GM10266 (cell line): ENCODE data around the gene TACC3.
A peak's percentile ranks its signal among the peaks of the same experiment; 100 is the strongest.

Source experiments
- DNase-seq: peaks from one replicate; pipeline ENCODE4 v3.0.0; 2012; ENCODE audit errors: extremely low spot score
- CTCF ChIP-seq: IDR thresholded peaks from 2 replicates; pipeline ENCODE4 v1.5.1; 2012; ENCODE audit warnings: mild to moderate bottlenecking, low read depth; ENCODE audit not compliant: control insufficient read depth, insufficient read depth; ENCODE audit errors: missing control alignments

The TACC3 gene

DNA sequence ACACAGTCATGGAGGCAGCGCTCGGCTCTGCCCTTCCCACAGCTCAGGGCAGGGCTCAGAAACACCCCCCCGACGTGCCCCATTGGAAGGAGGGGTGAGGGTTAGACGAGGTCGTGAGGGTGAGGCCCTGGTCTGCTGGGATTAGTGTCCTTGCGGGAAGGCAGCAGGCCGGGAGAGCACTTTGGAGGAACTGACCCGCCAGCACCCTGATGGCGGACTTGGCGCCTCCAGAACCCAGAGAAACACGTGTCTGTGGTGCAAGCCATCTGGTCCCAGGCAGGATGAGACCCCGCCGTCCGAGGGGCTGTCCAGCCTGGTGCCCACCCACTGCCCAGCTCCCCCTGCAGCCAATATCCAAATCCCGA is 26.3 kb downstream of the TACC3 start:
- no peak for DNase-seq
- no peak for TF ChIP-seq CTCF

DNA sequence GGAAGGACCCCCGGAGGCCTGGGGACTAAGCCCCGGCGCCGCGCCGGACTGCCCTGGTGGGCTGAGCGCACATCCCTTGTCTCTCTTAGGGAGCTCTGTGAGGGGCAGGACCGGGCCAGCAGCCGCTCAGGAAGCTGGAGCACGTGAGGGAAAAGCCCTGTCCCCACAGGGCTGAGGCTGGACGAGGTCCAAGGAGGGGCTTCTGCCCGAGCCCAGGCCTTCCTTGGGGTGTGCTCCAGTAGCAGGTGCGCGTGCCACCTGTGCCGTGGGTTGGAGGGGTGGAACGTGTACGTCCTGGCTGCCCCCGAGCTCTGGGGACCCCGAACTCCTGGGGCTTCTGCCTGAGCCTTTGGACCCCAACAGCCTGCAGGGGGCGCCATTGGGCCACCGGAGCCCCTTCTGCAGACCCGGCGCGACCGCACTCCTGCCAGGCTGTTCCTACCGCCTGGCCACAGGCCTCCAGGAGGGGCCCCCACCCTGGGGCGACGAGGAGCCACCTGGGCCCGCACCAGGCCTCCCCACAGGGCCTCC is 27.2 kb downstream of the TACC3 start:
- peak; percentile 96 for DNase-seq
- peak; percentile 85 for TF ChIP-seq CTCF

GRCh38 chr4:1749370-1749769 is 28.0 kb downstream of the TACC3 start:
- no peak for TF ChIP-seq CTCF
- DNase-seq: no peak

DNA sequence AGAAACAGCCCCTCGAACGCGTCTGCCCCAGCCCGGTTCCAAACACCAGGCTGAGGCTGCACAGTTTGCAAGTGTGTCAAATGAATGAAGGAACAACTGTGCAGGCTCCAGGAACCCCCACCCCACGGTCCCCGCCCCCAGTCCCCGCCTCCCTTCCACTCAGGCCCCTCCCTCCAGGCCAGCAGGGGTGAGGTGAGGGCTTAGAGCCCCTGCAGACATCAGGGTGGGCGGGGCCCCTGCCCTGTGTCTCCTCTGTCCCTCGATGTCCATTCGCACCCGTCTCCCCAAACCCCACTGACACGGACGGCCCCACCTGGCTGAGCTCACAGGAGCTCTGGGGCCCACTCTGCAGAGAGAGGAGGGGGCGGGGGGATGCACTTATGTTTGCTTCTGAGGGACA is 28.5 kb downstream of the TACC3 start:
- TF ChIP-seq CTCF: no peak
- DNase-seq: no peak

GRCh38 chr4:1750381-1751154 is 29.2 kb downstream of the TACC3 start:
- DNase-seq: no peak
- TF ChIP-seq CTCF: no peak

DNA sequence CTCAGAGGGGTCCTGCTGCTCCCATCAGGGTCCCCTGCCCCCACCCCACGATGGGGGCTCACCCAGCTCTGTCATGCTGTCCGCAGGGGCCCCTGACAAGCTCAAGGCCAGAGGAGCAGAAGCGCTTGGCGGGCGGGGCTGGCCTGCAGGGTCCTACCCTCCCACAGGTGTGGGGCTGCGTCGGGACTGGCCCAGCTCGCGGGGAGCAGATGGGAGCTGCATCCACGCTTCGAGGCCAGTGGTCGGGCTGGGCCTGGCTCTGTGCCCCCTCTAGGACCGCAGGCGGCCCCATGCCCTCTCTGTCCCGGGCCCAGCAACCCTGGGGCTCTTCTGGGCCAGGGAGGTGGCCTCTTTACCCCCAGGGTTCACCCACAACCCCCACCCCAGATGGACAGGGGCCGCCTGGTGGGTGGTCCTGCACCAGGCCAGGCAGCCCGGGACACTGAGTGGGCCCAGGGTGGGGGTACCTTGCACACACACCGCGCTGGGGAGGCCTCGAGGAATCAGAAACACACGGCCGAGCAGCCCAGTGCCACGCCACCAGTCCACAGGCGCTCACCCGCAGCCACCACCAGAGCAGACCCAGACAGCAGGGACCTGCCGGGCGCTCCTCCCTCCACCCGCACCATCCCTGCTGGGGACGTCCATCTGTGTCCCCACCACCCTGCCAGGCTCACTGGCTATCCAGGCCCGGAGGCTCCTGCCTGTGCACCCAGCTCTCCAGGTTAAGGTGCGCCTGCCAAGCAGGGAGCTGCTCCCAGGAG is 30.0 kb downstream of the TACC3 start:
- no peak for DNase-seq
- no peak for TF ChIP-seq CTCF

- TF ChIP-seq CTCF: no peak
- no peak for DNase-seq
These were observed 30.6 kb downstream of the TACC3 start for GRCh38 chr4:1751919-1752283.
